Measurements from ENCODE around the gene NUP210.

DNA sequence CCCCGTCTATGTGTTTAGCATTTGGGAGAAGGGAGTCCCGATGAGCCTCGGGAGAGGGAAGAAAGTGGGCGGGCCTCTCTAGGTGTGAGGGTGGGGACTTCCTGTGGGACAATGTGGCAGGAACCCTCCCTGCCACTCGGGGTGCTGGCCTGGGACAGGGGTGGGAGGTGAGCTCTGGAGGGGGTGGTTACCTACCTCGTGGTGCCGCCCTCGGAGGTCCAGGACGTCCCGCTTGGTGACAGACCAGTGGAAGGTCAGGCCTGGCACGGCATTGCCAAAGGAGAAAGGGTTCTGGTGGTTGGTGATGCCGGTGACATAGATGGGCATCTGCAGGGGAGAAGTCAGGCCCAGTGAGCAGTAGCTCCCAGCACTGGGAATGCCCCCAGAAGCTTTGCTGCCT, 83.5 kb downstream of the NUP210 start:
- TF ChIP-seq GATA3 (IDR thresholded peaks at IDR 0.05; ENCODE audit: low read depth, low read length) = no peak
- TF ChIP-seq GATA2 (IDR thresholded peaks at IDR 0.05; ENCODE audit: low read depth, low read length) = no peak
